Measurements from ENCODE around the gene BRI3BP.

BRI3BP gene

GRCh38 chr12:124993626-124994436 is at the start of gene BRI3BP:
Gene BRI3BP (plus strand): TSS chr12:124993645. CDS start chr12:124993791, 146 bp downstream.
- DNase-seq (ENCODE audit: low read depth in 2 of 2), result peak in 1 of 2 donors; percentile 67

GRCh38 chr12:124946447-124946793 is 47.0 kb upstream of the BRI3BP start:
- DNase-seq (ENCODE audit: low read depth in 2 of 2), result no peak

- DNase-seq (ENCODE audit: low read depth in 2 of 2), result no peak
These were observed 46.4 kb upstream of the BRI3BP start for GRCh38 chr12:124947013-124947412.

- DNase-seq (ENCODE audit: low read depth in 2 of 2), result no peak
These were observed 45.7 kb upstream of the BRI3BP start for GRCh38 chr12:124947561-124948398.

- no peak for DNase-seq (ENCODE audit: low read depth in 2 of 2)
These were observed 44.4 kb upstream of the BRI3BP start for GRCh38 chr12:124949066-124949465.

- no peak for DNase-seq (ENCODE audit: low read depth in 2 of 2)
These were observed 43.4 kb upstream of the BRI3BP start for GRCh38 chr12:124949779-124950728.

GRCh38 chr12:124952295-124952694 is 41.1 kb upstream of the BRI3BP start:
- DNase-seq (ENCODE audit: low read depth in 2 of 2), result no peak

- DNase-seq (ENCODE audit: low read depth in 2 of 2), result no peak
These were observed 40.6 kb upstream of the BRI3BP start for GRCh38 chr12:124952801-124953200.

- no peak for DNase-seq (ENCODE audit: low read depth in 2 of 2)
These were observed 39.6 kb upstream of the BRI3BP start for GRCh38 chr12:124953689-124954405.

- no peak for DNase-seq (ENCODE audit: low read depth in 2 of 2)
These were observed 38.7 kb upstream of the BRI3BP start for GRCh38 chr12:124954771-124955170.

- no peak for DNase-seq (ENCODE audit: low read depth in 2 of 2)
These were observed 36.9 kb upstream of the BRI3BP start for GRCh38 chr12:124956571-124956970.

GRCh38 chr12:124961055-124961454 is 32.4 kb upstream of the BRI3BP start:
- no peak for DNase-seq (ENCODE audit: low read depth in 2 of 2)

- no peak for DNase-seq (ENCODE audit: low read depth in 2 of 2)
These were observed 30.2 kb upstream of the BRI3BP start for GRCh38 chr12:124963211-124963610.

- no peak for DNase-seq (ENCODE audit: low read depth in 2 of 2)
These were observed 29.2 kb upstream of the BRI3BP start for GRCh38 chr12:124964251-124964650.

GRCh38 chr12:124964836-124965462 is 28.5 kb upstream of the BRI3BP start:
- DNase-seq (ENCODE audit: low read depth in 2 of 2), result no peak

- no peak for DNase-seq (ENCODE audit: low read depth in 2 of 2)
These were observed 26.3 kb upstream of the BRI3BP start for GRCh38 chr12:124967016-124967739.

- DNase-seq (ENCODE audit: low read depth in 2 of 2), result no peak
These were observed 24.8 kb upstream of the BRI3BP start for GRCh38 chr12:124968656-124969055.

- DNase-seq (ENCODE audit: low read depth in 2 of 2), result no peak
These were observed 22.6 kb upstream of the BRI3BP start for GRCh38 chr12:124970647-124971402.

- DNase-seq (ENCODE audit: low read depth in 2 of 2), result no peak
These were observed 21.8 kb upstream of the BRI3BP start for GRCh38 chr12:124971603-124972002.

All from activated CD4-positive, alpha-beta T cell treated with anti-CD3 and anti-CD28 coated beads for 24 hours (primary cell).